ENCODE data around the gene ZBTB25.

GRCh38 chr14:64513271-64513670 lies 9.6 kb upstream of the ZBTB25 start:
- TF ChIP-seq CTCF (IDR thresholded peaks at IDR 0.05 in 8 of 11, conservative IDR thresholded peaks at IDR 0.05 in 3 of 11) = no peak
- no peak for TF ChIP-seq POLR2AphosphoS5 (IDR thresholded peaks at IDR 0.05)
- TF ChIP-seq POLR2A (IDR thresholded peaks at IDR 0.05) = no peak

Data from spleen (tissue), 7 donors.